Measurements from ENCODE around the gene OBI1.

The OBI1 gene

DNA sequence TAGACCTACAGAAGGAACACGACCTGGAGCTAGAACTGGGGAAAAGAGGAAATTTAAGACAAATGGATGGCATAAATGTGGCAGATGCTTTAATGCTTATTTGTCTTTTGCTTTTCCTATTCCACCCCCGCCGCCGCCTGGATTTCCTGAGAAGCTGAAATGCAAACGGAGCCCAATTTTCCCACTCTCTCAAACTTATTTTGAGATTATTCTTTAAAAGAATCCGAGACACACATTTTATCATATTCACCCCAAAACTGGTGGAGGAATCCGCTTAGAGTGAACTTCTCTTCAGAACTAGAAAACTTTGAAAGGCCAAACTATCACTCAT lies 61.4 kb downstream of the OBI1 start:
- no peak overlapping the region for H3K4me3 ChIP-seq (ENCODE audit: low read length)
- no peaks in the 10 kb centered on the region for H3K4me1 ChIP-seq (ENCODE audit: low read length)
- H4K20me1 ChIP-seq (ENCODE audit: insufficient read depth, low read length) = no peaks in the 10 kb centered on the region
- H3K27me3 ChIP-seq (replicated peaks; ENCODE audit: insufficient read depth, low read length) = no peaks in the 10 kb centered on the region
- H3K9me3 ChIP-seq (replicated peaks; ENCODE audit: insufficient read depth, low read length) = no peaks in the 10 kb centered on the region
- no peak overlapping the region for H3K9ac ChIP-seq (ENCODE audit: low read length)
- H3K9me2 ChIP-seq (replicated peaks; ENCODE audit: insufficient read depth, low read length) = no peaks in the 10 kb centered on the region
- H3K79me2 ChIP-seq (ENCODE audit: low read length) = no peaks in the 10 kb centered on the region
- no peaks in the 10 kb centered on the region for H3F3A ChIP-seq (ENCODE audit: insufficient read depth, low read length)
- no peak overlapping the region for H3K27ac ChIP-seq (ENCODE audit: low read length)
- no peak overlapping the region for H3K4me2 ChIP-seq (ENCODE audit: low read depth, low read length)
- no peak overlapping the region for H2AFZ ChIP-seq (ENCODE audit: low read length)
- no peak for DNase-seq
- TF ChIP-seq EZH2 (optimal IDR thresholded peaks at IDR 0.05; ENCODE audit: low read depth, low read length) (no peak), EZH2phosphoT487 (IDR thresholded peaks at IDR 0.05; ENCODE audit: low read length) (no peak)
- TF ChIP-seq, protein P1, sequence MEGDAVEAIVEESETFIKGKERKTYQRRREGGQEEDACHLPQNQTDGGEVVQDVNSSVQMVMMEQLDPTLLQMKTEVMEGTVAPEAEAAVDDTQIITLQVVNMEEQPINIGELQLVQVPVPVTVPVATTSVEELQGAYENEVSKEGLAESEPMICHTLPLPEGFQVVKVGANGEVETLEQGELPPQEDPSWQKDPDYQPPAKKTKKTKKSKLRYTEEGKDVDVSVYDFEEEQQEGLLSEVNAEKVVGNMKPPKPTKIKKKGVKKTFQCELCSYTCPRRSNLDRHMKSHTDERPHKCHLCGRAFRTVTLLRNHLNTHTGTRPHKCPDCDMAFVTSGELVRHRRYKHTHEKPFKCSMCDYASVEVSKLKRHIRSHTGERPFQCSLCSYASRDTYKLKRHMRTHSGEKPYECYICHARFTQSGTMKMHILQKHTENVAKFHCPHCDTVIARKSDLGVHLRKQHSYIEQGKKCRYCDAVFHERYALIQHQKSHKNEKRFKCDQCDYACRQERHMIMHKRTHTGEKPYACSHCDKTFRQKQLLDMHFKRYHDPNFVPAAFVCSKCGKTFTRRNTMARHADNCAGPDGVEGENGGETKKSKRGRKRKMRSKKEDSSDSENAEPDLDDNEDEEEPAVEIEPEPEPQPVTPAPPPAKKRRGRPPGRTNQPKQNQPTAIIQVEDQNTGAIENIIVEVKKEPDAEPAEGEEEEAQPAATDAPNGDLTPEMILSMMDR (IDR thresholded peaks at IDR 0.05; ENCODE audit: low read length) = no peak
- H3K36me3 ChIP-seq (replicated peaks; ENCODE audit: insufficient read depth, low read length) = no peaks in the 10 kb centered on the region

DNA sequence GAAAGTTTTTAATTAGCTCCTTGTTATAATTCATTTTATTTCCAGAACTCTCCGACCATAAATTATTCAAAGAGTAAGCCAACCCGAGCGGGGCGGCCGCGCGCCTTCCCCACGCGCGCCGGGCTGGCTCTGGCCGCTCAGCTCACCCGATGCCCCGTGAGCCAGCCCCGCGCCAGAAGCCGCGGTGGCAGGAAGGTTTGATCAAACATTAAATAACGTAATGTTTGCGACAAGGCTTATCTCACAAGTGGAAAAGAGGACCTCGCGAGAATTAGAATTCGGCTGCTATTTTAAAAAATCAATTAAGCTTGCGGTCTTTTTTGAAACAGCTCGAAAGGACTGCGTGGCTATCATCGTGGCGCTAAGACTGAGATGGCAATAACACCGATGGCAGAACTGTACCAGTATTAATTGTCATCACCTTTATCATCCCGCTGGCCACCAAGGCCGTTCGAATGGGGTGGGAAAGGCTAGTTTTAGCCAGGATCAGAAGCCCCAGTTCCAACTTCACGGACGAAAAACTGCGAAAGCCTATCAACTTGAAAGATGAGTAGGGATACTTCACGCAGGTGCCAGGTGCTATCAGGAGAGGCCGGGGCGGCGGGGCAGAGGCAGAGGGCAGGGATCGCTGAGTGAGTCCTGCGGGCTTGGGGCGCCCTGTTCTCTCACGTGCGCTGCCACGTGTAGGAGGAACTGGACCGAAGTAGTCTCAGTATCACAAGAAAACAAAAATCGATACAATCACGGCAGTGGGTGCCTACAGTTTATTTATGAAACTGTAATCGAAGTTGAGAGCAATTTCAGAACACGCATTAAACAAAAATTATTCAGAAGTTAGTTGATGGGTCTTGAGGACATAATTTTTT lies 62.0 kb downstream of the OBI1 start:
- no peaks in the 10 kb centered on the region for H3K27me3 ChIP-seq (replicated peaks; ENCODE audit: insufficient read depth, low read length)
- no peak overlapping the region for H3K4me2 ChIP-seq (ENCODE audit: low read depth, low read length)
- H3K4me3 ChIP-seq (ENCODE audit: low read length) = no peak overlapping the region

DNA sequence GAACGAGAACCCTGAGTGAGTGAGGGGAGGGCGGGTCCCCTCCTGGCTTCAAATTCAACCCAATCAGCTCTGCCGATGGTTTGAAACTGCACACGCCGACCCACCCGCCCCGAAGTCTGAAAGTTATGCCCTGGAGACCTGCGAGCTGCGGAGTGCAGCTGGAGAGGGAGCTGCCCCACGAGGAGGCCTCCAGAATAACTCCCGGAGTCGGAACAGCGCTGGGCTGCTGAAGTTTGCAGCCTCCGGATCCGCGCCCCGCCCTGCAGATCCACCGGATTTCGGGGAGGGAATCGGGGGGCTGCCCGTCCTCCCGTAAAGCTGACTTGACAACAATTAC lies 62.6 kb downstream of the OBI1 start:
- Histone ChIP-seq H3K4me3 (ENCODE audit: low read length) (no peak overlapping the region), H3K27ac (ENCODE audit: low read length) (no peak overlapping the region)

More for the DNA sequence above, 62.0 kb downstream of the OBI1 start:
- H3K79me2 ChIP-seq (ENCODE audit: low read length) = no peaks in the 10 kb centered on the region
- no peak for DNase-seq
- H3K9me3 ChIP-seq (replicated peaks; ENCODE audit: insufficient read depth, low read length) = no peaks in the 10 kb centered on the region
- H3K27ac ChIP-seq (ENCODE audit: low read length) = no peak overlapping the region
- no peaks in the 10 kb centered on the region for H3F3A ChIP-seq (ENCODE audit: insufficient read depth, low read length)
- H3K36me3 ChIP-seq (replicated peaks; ENCODE audit: insufficient read depth, low read length) = no peaks in the 10 kb centered on the region
- no peaks in the 10 kb centered on the region for H3K9me2 ChIP-seq (replicated peaks; ENCODE audit: insufficient read depth, low read length)
- H3K4me1 ChIP-seq (ENCODE audit: low read length) = no peaks in the 10 kb centered on the region
- H4K20me1 ChIP-seq (ENCODE audit: insufficient read depth, low read length) = no peaks in the 10 kb centered on the region
- TF ChIP-seq EZH2phosphoT487 (IDR thresholded peaks at IDR 0.05; ENCODE audit: low read length) (no peak), EZH2 (optimal IDR thresholded peaks at IDR 0.05; ENCODE audit: low read depth, low read length) (no peak)
- TF ChIP-seq, protein P1 (IDR thresholded peaks at IDR 0.05; ENCODE audit: low read length) = no peak
- H2AFZ ChIP-seq (ENCODE audit: low read length) = no peak overlapping the region
- no peak overlapping the region for H3K9ac ChIP-seq (ENCODE audit: low read length)

More for the DNA sequence above, 62.6 kb downstream of the OBI1 start:
- Histone ChIP-seq H3K4me1 (ENCODE audit: low read length) (no peaks in the 10 kb centered on the region), H3K36me3 (replicated peaks; ENCODE audit: insufficient read depth, low read length) (no peaks in the 10 kb centered on the region), H3K4me2 (ENCODE audit: low read depth, low read length) (no peak overlapping the region), H3K9me3 (replicated peaks; ENCODE audit: insufficient read depth, low read length) (no peaks in the 10 kb centered on the region), H3K9me2 (replicated peaks; ENCODE audit: insufficient read depth, low read length) (no peaks in the 10 kb centered on the region), H3K9ac (ENCODE audit: low read length) (no peak overlapping the region), H3K79me2 (ENCODE audit: low read length) (no peaks in the 10 kb centered on the region), H3F3A (ENCODE audit: insufficient read depth, low read length) (no peaks in the 10 kb centered on the region), H4K20me1 (ENCODE audit: insufficient read depth, low read length) (no peaks in the 10 kb centered on the region), H2AFZ (ENCODE audit: low read length) (no peak overlapping the region), H3K27me3 (replicated peaks; ENCODE audit: insufficient read depth, low read length) (no peaks in the 10 kb centered on the region)
- no peak for DNase-seq
- TF ChIP-seq, protein P1 (IDR thresholded peaks at IDR 0.05; ENCODE audit: low read length) = no peak
- no peak for TF ChIP-seq EZH2 (optimal IDR thresholded peaks at IDR 0.05; ENCODE audit: low read depth, low read length)

Measured in MM.1S (cell line).